ENCODE results near the gene PTPN2.

Gene PTPN2

DNA sequence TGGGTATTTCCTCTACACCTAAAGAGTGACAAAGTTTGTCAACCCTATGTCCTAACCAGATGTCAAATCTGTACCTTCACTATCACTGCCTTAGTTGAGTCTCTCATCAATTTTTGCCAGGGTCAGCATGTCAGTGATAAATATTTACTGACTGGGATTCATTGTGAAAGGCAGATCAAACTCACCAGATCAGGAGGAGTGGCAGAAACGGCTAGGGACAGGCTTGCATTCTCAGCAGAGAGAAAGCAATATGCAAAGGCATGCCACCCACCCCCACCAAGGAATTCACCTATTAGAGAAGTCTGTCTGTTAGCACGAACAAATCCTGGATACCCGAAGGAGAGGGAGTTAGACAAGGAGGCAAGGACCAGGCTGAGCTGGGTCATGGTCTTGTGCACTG is 62.6 kb downstream of the PTPN2 start:
- TF ChIP-seq, protein P1, sequence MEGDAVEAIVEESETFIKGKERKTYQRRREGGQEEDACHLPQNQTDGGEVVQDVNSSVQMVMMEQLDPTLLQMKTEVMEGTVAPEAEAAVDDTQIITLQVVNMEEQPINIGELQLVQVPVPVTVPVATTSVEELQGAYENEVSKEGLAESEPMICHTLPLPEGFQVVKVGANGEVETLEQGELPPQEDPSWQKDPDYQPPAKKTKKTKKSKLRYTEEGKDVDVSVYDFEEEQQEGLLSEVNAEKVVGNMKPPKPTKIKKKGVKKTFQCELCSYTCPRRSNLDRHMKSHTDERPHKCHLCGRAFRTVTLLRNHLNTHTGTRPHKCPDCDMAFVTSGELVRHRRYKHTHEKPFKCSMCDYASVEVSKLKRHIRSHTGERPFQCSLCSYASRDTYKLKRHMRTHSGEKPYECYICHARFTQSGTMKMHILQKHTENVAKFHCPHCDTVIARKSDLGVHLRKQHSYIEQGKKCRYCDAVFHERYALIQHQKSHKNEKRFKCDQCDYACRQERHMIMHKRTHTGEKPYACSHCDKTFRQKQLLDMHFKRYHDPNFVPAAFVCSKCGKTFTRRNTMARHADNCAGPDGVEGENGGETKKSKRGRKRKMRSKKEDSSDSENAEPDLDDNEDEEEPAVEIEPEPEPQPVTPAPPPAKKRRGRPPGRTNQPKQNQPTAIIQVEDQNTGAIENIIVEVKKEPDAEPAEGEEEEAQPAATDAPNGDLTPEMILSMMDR (IDR thresholded peaks at IDR 0.05; ENCODE audit: low read depth, low read length) = no peak
- no peak for DNase-seq (ENCODE audit: extremely low read depth, low read depth)

GRCh38 chr18:12820506-12820905 is 63.5 kb downstream of the PTPN2 start:
- TF ChIP-seq, protein P1 (IDR thresholded peaks at IDR 0.05; ENCODE audit: low read depth, low read length) = no peak
- DNase-seq (ENCODE audit: extremely low read depth, low read depth) = no peak

GRCh38 chr18:12819841-12820240 is 64.2 kb downstream of the PTPN2 start:
- DNase-seq (ENCODE audit: extremely low read depth, low read depth) = no peak
- TF ChIP-seq, protein P1 (IDR thresholded peaks at IDR 0.05; ENCODE audit: low read depth, low read length) = no peak

GRCh38 chr18:12819322-12819721 is 64.7 kb downstream of the PTPN2 start:
- no peak for DNase-seq (ENCODE audit: extremely low read depth, low read depth)
- TF ChIP-seq, protein P1 (IDR thresholded peaks at IDR 0.05; ENCODE audit: low read depth, low read length) = no peak

DNA sequence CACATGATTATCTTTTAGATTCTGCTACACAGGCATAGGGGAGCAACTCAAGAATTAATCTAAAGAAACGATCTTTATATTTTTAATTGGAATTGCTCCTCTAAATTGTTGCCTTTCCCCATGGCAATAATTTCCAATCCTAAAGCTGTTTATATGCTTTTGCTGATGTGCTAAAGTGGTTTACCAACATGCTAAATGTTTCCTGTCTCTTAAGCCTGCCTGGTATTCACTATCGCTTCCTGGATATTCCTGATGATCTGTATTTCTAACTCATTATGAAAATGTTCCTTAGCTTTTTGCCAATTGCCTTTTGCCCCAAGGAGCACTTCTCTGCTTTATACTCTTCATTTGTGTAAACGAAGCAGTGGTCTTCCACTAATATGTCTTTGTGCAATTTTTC is 65.8 kb downstream of the PTPN2 start:
- no peak for DNase-seq (ENCODE audit: extremely low read depth, low read depth)
- TF ChIP-seq, protein P1 (IDR thresholded peaks at IDR 0.05; ENCODE audit: low read depth, low read length) = no peak

- DNase-seq (ENCODE audit: extremely low read depth, low read depth) = no peak
- TF ChIP-seq, protein P1 (IDR thresholded peaks at IDR 0.05; ENCODE audit: low read depth, low read length) = no peak
Observed at GRCh38 chr18:12816451-12816850, 67.6 kb downstream of the PTPN2 start.

GRCh38 chr18:12811191-12811950 is 72.7 kb downstream of the PTPN2 start:
- TF ChIP-seq, protein P1 (IDR thresholded peaks at IDR 0.05; ENCODE audit: low read depth, low read length) = no peak
- no peak for DNase-seq (ENCODE audit: extremely low read depth, low read depth)

Measured in AG09319 (cell line).